GM04504 (cell line): Measurements from ENCODE around the gene METTL14.
"Not testable (repeated sequence)": the region's sequence is repeated elsewhere in the genome, so short reads cannot be mapped to it uniquely, and the experiment has no call there.

Source experiments
- DNase-seq: peaks from one replicate; pipeline ENCODE4 v3.0.0-alpha.2; 2012; ENCODE audit warnings: low read depth

The METTL14 gene

DNA sequence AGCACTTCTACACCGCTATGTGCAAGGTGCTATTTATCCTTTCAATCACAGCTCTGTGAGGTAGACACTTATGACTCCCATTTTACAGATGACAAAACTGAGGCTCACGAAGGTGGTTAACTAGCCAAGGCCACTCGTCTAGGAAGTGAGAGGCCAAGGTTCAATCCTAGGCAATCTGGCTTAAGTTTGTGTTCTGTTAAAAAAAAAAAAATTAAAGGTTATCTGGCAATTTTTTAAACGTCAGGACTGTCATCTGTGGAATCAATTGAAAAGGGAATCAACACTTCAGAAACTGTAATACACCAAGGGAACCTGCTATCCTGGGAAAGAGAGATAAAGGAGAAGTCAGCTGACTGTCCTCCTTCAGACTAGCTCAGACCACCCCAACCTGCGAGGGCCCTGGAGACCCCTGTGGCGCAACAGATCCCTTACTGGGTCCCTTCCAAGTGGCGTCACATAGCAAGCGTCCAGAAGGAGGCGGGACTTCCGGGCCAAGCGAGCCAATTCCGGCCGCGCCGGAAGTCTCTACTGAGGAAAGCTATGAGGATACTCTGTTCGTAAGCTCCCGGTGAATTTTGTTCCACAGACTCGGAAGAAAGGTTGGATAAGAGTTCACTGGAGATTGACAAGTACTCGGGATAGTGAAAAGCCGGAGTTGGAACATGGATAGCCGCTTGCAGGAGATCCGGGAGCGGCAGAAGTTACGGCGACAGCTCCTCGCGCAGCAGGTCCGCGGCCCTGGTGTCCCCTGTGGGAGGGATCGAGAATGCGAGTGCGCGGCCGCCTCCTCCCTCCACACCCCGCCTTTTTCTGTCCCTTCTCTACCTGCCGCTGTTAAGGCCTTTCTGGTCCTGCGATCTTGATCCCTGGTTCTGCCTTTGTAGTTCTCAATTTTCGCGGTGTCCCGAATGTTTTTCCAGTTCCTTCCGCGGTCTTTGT lies at the start of gene METTL14:
Gene METTL14 (plus strand): TSS at position 520 of the 939 bp plus-strand sequence. CDS start 143 bp downstream, at position 663.
- DNase-seq: peak; percentile 74

GRCh38 chr4:118636126-118636525 lies 49.1 kb upstream of the METTL14 start:
- DNase-seq: not testable (repeated sequence)

- DNase-seq: not testable (repeated sequence)
Measured at GRCh38 chr4:118664665-118665064, 20.5 kb upstream of the METTL14 start.

GRCh38 chr4:118669220-118669619 lies 16.0 kb upstream of the METTL14 start:
- DNase-seq: peak; percentile 39

DNA sequence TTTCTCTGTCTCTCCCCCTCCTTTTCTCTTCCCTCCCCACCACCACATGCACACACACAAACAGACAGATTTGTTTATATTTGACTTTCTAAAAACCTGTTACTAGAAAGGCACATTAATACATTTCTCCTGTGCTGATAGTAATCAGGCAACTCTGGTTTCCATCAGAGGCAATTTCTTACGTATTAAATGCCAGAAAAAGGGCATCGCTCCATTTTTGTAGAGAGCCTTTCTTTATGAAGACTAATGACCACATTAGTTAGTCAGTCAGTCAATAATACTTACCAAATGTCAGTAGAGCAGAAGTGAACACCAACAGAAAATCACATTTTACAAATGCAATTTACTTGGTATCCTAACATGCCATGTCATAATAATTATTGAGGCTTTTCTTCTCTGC lies 14.2 kb upstream of the METTL14 start:
- DNase-seq: not testable (repeated sequence)

DNA sequence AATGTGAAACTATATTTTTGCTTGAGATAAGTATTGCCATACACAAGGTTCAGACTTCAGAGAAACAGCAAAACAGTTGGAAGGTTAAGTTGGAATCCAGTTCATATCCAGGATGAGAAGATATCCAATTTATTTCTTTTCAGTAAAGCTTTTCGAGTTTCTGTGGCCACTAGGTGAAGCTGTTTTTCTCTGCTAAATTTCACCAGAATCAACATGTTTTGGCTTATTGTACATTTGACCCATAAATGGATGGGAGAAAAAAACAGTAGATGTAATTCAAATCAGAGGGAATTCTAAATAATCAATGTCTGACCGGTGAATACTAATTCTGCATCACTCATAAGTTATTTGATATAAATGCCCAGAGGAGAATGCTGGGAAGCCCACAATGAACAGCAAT lies 9.1 kb upstream of the METTL14 start:
- no peak for DNase-seq

GRCh38 chr4:118680808-118681207 lies 4.4 kb upstream of the METTL14 start:
- no peak for DNase-seq

DNA sequence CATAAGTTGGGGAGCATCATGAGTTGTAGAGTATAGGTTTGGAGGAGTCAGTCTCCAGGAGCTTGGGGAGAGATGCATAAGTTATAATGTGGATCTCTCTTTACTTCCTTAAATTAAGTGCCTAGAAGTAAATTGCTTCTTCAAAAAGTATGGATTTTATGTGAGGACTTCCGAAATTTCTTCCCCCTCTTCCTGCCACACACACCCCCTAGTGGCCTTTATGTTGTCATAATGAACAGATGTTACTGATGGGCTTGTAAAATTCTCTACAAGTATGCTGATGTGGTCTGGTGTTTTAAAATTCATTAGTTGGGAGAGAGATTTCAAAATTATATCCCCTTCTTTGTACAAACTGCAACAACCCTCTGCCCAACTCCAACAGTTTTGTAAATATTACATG lies 2.3 kb upstream of the METTL14 start:
- no peak for DNase-seq

- DNase-seq: no peak
Measured at GRCh38 chr4:118683513-118683912, 1.7 kb upstream of the METTL14 start.

- no peak for DNase-seq
Measured at GRCh38 chr4:118703118-118703517, 17.9 kb downstream of the METTL14 start.

DNA sequence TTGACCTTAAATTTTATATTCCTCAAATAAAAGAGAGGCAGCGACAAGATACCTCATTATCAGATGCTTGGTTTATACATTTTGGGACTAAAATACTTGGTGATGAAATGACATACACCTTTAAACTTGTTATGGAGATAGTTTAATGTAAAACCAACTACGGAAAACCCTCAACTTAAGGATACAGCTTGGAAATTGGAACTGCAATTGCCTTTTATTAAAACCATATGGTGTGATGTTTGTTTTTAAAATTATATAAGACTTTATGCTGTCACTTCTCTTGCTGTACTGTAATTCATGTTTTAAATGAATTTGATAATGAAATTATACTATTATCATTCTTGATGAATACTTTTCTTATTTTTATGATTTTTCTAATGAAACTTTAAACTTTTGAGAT lies 25.9 kb downstream of the METTL14 start:
- DNase-seq: no peak

- no peak for DNase-seq
Measured at GRCh38 chr4:118712872-118713271, 27.7 kb downstream of the METTL14 start.

DNA sequence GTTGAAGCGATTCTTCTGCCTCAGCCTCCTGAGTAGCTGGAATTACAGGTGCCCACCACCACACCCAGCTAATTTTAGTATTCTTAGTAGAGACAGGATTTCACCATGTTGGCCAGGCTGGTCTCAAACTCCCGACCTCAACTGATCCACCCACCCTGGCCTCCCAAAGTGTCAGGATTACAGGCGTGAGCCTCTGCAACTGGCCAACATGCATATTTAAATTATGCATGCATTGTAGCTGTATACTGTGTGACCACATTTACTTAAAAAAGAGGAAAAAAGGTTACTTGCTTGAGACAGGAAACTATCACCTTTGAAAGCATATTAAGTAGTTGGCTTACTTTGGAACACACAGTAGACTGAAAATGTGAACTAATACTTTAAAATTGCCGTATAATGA lies 29.5 kb downstream of the METTL14 start:
- no peak for DNase-seq

GRCh38 chr4:118716304-118716703 lies 31.1 kb downstream of the METTL14 start:
- DNase-seq: no peak

- DNase-seq: no peak
Measured at GRCh38 chr4:118718511-118719170, 33.4 kb downstream of the METTL14 start.

DNA sequence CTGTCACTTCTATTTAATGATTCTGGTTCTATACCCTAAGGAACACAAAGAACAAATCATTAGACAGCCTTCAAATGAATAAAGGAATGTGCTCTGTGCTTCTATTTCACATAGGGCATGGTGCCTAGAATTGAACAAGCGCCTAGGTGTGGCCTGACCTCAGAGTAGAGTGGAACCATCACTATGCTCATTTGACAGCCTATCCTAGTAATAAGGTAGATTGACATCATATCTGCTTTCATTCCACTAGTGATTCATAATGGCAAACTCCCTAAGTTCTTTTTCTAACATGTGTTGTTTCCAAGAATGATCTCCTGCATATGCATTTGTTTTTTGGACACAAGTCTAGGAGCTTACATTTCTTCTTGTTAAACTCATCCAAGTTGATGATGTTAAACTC lies 36.6 kb downstream of the METTL14 start:
- no peak for DNase-seq

GRCh38 chr4:118723369-118723768 lies 38.2 kb downstream of the METTL14 start:
- no peak for DNase-seq

GRCh38 chr4:118727360-118727759 lies 42.2 kb downstream of the METTL14 start:
- no peak for DNase-seq

- DNase-seq: no peak
Measured at GRCh38 chr4:118729287-118730286, 44.4 kb downstream of the METTL14 start.

GRCh38 chr4:118730683-118731082 lies 45.5 kb downstream of the METTL14 start:
- DNase-seq: no peak

GRCh38 chr4:118732591-118733330 lies 47.6 kb downstream of the METTL14 start:
- DNase-seq: no peak
